ENCODE measurements around the gene USP8. TPM values are rescaled to one million over a fixed set of nuclear protein-coding genes. Genes with fewer than 3 reads are reported as not detected.

USP8 gene
- total RNA-seq, 4 donors from 2014 or later: 45.3 to 60.2 (median 50.8) TPM

GRCh38 chr15:50506121-50506520 lies 81.9 kb downstream of the USP8 start:
- TF ChIP-seq, protein P1, sequence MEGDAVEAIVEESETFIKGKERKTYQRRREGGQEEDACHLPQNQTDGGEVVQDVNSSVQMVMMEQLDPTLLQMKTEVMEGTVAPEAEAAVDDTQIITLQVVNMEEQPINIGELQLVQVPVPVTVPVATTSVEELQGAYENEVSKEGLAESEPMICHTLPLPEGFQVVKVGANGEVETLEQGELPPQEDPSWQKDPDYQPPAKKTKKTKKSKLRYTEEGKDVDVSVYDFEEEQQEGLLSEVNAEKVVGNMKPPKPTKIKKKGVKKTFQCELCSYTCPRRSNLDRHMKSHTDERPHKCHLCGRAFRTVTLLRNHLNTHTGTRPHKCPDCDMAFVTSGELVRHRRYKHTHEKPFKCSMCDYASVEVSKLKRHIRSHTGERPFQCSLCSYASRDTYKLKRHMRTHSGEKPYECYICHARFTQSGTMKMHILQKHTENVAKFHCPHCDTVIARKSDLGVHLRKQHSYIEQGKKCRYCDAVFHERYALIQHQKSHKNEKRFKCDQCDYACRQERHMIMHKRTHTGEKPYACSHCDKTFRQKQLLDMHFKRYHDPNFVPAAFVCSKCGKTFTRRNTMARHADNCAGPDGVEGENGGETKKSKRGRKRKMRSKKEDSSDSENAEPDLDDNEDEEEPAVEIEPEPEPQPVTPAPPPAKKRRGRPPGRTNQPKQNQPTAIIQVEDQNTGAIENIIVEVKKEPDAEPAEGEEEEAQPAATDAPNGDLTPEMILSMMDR (IDR thresholded peaks at IDR 0.05): no peak
- no peak for DNase-seq (ENCODE audit: low spot score)
- ATAC-seq (ENCODE audit: low FRiP score): no peak

DNA sequence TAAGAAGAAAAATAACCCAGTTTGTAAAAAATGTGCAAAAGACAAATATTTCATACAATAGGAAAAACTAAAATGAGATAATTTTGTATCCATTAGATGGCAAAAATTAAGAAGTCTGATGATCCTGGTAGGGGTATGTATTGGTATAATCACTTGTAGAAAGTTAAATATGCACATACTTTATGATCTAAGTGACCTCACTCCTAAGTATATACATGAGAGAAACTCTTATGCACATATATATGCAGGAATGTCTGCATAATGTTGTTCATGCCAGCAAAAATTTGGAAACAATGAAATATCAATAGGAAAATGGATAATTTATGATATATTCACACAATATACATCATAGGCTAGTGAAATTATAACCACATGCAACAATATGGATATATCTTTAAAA lies 88.8 kb downstream of the USP8 start:
- ATAC-seq (ENCODE audit: low FRiP score) (no peak), DNase-seq (ENCODE audit: low spot score) (no peak)
- TF ChIP-seq, protein P1 (IDR thresholded peaks at IDR 0.05): no peak

DNA sequence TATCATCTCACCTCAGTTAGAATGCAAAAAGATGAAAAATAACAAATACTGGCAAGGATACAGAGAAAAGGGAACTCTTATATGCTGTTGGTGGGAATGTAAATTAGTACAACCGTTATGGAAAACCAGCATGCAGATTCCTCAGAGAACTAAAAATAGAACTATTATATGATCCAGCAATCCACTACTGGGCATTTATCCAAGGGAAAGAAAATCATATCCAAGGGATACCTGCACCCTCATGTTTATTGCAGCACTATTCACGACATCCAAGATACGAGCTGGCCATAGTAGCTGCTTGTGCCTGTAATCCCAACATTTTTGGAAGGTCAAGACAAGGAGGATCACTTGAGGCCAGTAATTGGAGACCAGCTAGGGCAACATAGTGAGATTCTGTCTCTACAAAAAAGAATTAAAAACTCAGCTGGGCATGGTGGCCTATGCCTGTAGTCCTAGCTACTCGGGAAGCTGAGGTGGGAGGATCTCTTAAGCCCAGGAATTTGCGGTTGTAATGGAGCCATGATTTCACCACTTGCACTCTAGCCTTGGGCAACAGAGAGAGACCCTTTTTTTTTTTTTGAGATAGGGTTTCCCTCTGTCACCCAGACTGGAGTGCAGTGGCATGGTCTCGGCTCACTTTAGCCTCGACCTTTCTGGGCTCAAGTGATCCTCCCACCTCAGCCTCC lies 95.7 kb downstream of the USP8 start:
- TF ChIP-seq, protein P1 (IDR thresholded peaks at IDR 0.05): no peak
- ATAC-seq (ENCODE audit: low FRiP score) (no peak), DNase-seq (ENCODE audit: low spot score) (no peak)

GRCh38 chr15:50523851-50524251 lies 99.6 kb downstream of the USP8 start:
- ATAC-seq (ENCODE audit: low FRiP score) (no peak), DNase-seq (ENCODE audit: low spot score) (no peak)
- TF ChIP-seq, protein P1 (IDR thresholded peaks at IDR 0.05): no peak

DNA sequence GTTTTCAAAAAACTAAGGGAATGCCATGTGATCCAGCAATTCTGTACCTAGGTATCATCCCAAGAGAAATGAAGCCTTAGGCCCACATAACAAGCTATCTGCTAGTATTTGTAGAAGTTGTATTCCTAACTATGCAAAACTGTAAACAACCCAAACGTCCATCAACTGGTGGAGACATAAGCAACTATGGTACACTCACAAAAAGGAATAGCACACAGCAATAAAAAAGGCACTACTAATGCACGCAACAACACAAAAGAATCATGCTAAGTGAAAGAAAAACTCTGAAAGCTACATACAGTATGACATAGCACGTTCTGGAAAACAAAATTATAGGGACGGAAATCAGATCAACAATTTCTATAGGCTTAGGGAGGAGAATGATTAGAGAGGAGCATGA lies 107.0 kb downstream of the USP8 start:
- TF ChIP-seq, protein P1 (IDR thresholded peaks at IDR 0.05): no peak
- ATAC-seq (ENCODE audit: low FRiP score): no peak
- no peak for DNase-seq (ENCODE audit: low spot score)

GRCh38 chr15:50531766-50532165 lies 107.6 kb downstream of the USP8 start:
- TF ChIP-seq, protein P1 (IDR thresholded peaks at IDR 0.05): no peak
- DNase-seq (ENCODE audit: low spot score) (no peak), ATAC-seq (ENCODE audit: low FRiP score) (no peak)

DNA sequence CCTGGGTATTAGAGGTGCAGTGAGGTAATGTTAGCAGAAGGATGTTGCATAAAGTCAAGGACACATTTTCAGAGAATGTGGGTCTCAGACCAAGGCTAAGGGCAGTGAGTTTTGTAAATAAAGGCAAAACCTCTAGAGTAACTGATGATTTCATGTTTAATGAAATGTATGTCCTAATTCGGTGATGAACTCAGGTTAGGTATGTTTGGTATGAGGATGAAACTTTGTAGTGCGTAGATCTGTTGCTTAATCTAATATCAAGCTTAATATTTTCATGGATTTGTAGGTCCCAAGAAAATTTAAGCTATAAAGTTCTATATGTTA lies 118.6 kb downstream of the USP8 start:
- TF ChIP-seq, protein P1 (IDR thresholded peaks at IDR 0.05): no peak
- ATAC-seq (ENCODE audit: low FRiP score) (peak; percentile 74), DNase-seq (ENCODE audit: low spot score) (no peak)

Measured in omental fat pad (tissue), 4 donors.